B cell (primary cell): ENCODE data around the gene DCDC1. TPM values are rescaled to one million over a fixed set of nuclear protein-coding genes. Genes with fewer than 3 reads are reported as not detected.

Source experiments
- ATAC-seq: fragments of 200-7000 bp; cut with Tn5 transposase; one replicate; pipeline ENCODE4 v1.10.0; 2021; ENCODE audit warnings: low read depth, mild to moderate bottlenecking, moderate number of reproducible peaks, moderate library complexity
- CTCF ChIA-PET: fragments of 350-600 bp; sonication (Branson Sonifier 250); formaldehyde crosslinking; loops from one replicate; lab custom pipeline; 2021; ENCODE audit warnings: antibody characterized with exemption, inconsistent platforms; lab: Charles Lee
- POLR2A ChIA-PET: fragments of 350-600 bp; sonication (Branson Sonifier 250); formaldehyde crosslinking; loops from one replicate; lab custom pipeline; 2021; ENCODE audit warnings: antibody characterized with exemption; lab: Charles Lee
- DNase-seq: peaks from one replicate; pipeline ENCODE4 v3.0.0; 2013
- H2AFZ ChIP-seq: 2 replicates; pipeline ENCODE4 v1.6.1; 2012; ENCODE audit warnings: mild to moderate bottlenecking, low read depth, low read length; ENCODE audit not compliant: insufficient read depth, poor library complexity, severe bottlenecking
- H3K27ac ChIP-seq, 2 donors: 1 replicate in 1 of 2; 2 replicates in 1 of 2; pipeline ENCODE4 v1.5.1; 2012 to 2013; ENCODE audit warnings: low read length in 2 of 2, mild to moderate bottlenecking in 2 of 2, moderate library complexity in 1 of 2
- H3K27me3 ChIP-seq, 4 experiments: fragments of 200-600 bp in 1 of 4; sonication (generic) in 1 of 4; replicated peaks in 1 of 4; 1 replicate in 2 of 4; 2 replicates in 2 of 4; pipeline versions ENCODE4 v1.6.1 to v1.7.0; 2013 to 2016; ENCODE audit warnings: low read length in 3 of 4, mild to moderate bottlenecking in 2 of 4, mixed read lengths in 1 of 4, moderate library complexity in 1 of 4; ENCODE audit not compliant: insufficient read depth in 4 of 4, control insufficient read depth in 3 of 4; ENCODE audit errors: control extremely low read depth in 1 of 4
- H3K36me3 ChIP-seq, 2 experiments: replicated peaks in 1 of 2; 1 replicate in 1 of 2; 2 replicates in 1 of 2; pipeline versions ENCODE4 v1.6.1 to v1.7.1; 2013; ENCODE audit warnings: low read length in 1 of 2; ENCODE audit not compliant: insufficient read depth in 2 of 2, control insufficient read depth in 1 of 2; ENCODE audit errors: control extremely low read depth in 1 of 2, extremely low read depth in 1 of 2
- H3K4me1 ChIP-seq, 2 donors: fragments of 200-600 bp in 1 of 2; sonication (generic) in 1 of 2; 1 replicate in 1 of 2; 2 replicates in 1 of 2; pipeline versions ENCODE4 v1.5.1 to v1.6.1; 2013 to 2017; ENCODE audit warnings: low read length in 2 of 2; ENCODE audit not compliant: control insufficient read depth in 2 of 2, insufficient read depth in 2 of 2
- H3K4me2 ChIP-seq: replicated peaks from 2 replicates; pipeline ENCODE3; 2012; ENCODE audit warnings: mild to moderate bottlenecking, low read depth, low read length; ENCODE audit not compliant: poor library complexity, severe bottlenecking
- H3K4me3 ChIP-seq, 5 experiments: fragments of 200-600 bp in 1 of 5; sonication (generic) in 1 of 5; 1 replicate in 3 of 5; 2 replicates in 2 of 5; pipeline versions ENCODE4 v1.5.1 to v1.7.0; 2011 to 2016; ENCODE audit warnings: low read length in 4 of 5, mild to moderate bottlenecking in 4 of 5, low read depth in 2 of 5, control low read depth in 1 of 5, moderate library complexity in 1 of 5; ENCODE audit not compliant: insufficient read depth in 1 of 5; ENCODE audit errors: control extremely low read depth in 1 of 5, extremely low read depth in 1 of 5
- H3K79me2 ChIP-seq: fragments of 200-600 bp; sonication (generic); one replicate; pipeline ENCODE4 v1.6.0; 2016; ENCODE audit warnings: low read length; ENCODE audit not compliant: control insufficient read depth, insufficient read depth
- H3K9ac ChIP-seq: fragments of 200-600 bp; sonication (generic); 2 replicates; pipeline ENCODE4 v1.6.1; 2017; ENCODE audit warnings: mild to moderate bottlenecking, low read length, moderate library complexity
- H3K9me3 ChIP-seq, 3 donors: one replicate each; pipeline versions ENCODE4 v1.6.1 to v1.7.1; 2013; ENCODE audit warnings: low read length in 2 of 3; ENCODE audit not compliant: control insufficient read depth in 2 of 3, insufficient read depth in 1 of 3; ENCODE audit errors: control extremely low read depth in 1 of 3
- H4K20me1 ChIP-seq: 2 replicates; pipeline ENCODE4 v1.6.0; 2012; ENCODE audit warnings: mild to moderate bottlenecking, low read length; ENCODE audit not compliant: insufficient read depth, control insufficient read depth, poor library complexity, severe bottlenecking
- H3K27ac Mint-ChIP-seq: one replicate; pipeline ENCODE4 v1.8.0; 2021; ENCODE audit warnings: mixed read lengths
- H3K27me3 Mint-ChIP-seq: one replicate; pipeline ENCODE4 v1.8.0; 2021; ENCODE audit warnings: mixed read lengths
- H3K4me1 Mint-ChIP-seq: one replicate; pipeline ENCODE4 v1.8.0; 2021; ENCODE audit warnings: mixed read lengths
- H3K4me3 Mint-ChIP-seq: one replicate; pipeline ENCODE4 v1.8.0; 2021; ENCODE audit warnings: mixed read lengths
- H3K9me3 Mint-ChIP-seq: one replicate; pipeline ENCODE4 v1.8.0; 2022; ENCODE audit warnings: mixed read lengths; ENCODE audit not compliant: insufficient read depth
- EZH2 ChIP-seq: IDR thresholded peaks from 2 replicates; pipeline ENCODE4 v1.6.1; 2012; ENCODE audit warnings: borderline replicate concordance, low read depth, mild to moderate bottlenecking, moderate library complexity, low read length; ENCODE audit not compliant: insufficient read depth, poor library complexity, severe bottlenecking
- WGBS: methylation state at CpG from one replicate; pipeline ENCODE4 v1.1.5; 2013; ENCODE audit warnings: missing lambda C conversion rate; ENCODE audit not compliant: insufficient coverage; 5-methylcytosine and 5-hydroxymethylcytosine counted together
- intact Hi-C: fragments of 100-400 bp; cut with micrococcal nuclease; formaldehyde crosslinking; loops from one replicate; pipeline ENCODE4 v1.10.0; 2022
- polyA plus RNA-seq: library from polyadenylated mRNA; depleted of rRNA; stranded (reverse); fragments of >200 nt; gene quantifications from 2 replicates; pipeline ENCODE4 v1.2.3, GENCODE V29; 2012
- total RNA-seq, 2 donors: library from RNA; stranded (reverse); fragments of 120-200 nt in 1 of 2; gene quantifications; 1 replicate in 1 of 2; 2 replicates in 1 of 2; pipeline versions ENCODE4 v1.2.3 to v1.2.4, GENCODE V29; 2013 to 2022
- TF ChIP-seq, protein P1 (sequence below): fragments of 200-600 bp; IDR thresholded peaks from one replicate; pipeline ENCODE4 v1.8.0; 2022; ENCODE audit warnings: antibody characterized with exemption, mild to moderate bottlenecking

DCDC1 gene
- total and polyA plus RNA-seq, 2 donors (not counting 1 experiment from before 2014, with no cell fraction given) = not detected

DNA sequence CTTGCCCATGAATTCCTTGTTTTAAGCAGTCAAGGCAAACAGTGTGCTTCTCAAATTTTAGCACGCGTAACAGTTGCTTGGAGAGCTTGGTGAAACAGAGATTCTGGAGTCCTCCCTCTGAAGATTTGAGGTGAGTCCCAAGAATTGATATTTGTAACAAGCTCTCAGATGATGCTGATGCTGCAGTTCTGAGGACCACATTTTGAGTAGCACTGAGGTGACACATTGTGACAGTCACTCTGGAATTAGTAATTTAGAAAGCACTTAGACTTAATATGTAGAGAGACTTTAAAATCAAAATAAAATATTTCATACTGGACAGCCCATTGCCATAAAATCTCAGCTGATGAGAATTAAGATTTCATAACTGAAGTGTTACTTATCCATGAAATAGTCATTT lies 38.7 kb upstream of the DCDC1 start:
- CTCF ChIA-PET = no interaction called here
- H3K27ac ChIP-seq = no peak overlapping the region
- Mint-ChIP-seq H3K4me3 (no peak overlapping the region), H3K9me3 (no peaks in the 10 kb centered on the region), H3K27me3 (no peaks in the 10 kb centered on the region), H3K4me1 (peaks cover 4% of the 10 kb centered on the region), H3K27ac (no peak overlapping the region)
- intact Hi-C loops = no loop called here
- no peaks in the 10 kb centered on the region for H3K79me2 ChIP-seq
- no peak overlapping the region for H3K9ac ChIP-seq
- H3K36me3 ChIP-seq = no peaks in the 10 kb centered on the region
- no peaks in the 10 kb centered on the region for H3K9me3 ChIP-seq
- POLR2A ChIA-PET = no interaction called here
- H4K20me1 ChIP-seq = no peaks in the 10 kb centered on the region
- TF ChIP-seq, protein P1, sequence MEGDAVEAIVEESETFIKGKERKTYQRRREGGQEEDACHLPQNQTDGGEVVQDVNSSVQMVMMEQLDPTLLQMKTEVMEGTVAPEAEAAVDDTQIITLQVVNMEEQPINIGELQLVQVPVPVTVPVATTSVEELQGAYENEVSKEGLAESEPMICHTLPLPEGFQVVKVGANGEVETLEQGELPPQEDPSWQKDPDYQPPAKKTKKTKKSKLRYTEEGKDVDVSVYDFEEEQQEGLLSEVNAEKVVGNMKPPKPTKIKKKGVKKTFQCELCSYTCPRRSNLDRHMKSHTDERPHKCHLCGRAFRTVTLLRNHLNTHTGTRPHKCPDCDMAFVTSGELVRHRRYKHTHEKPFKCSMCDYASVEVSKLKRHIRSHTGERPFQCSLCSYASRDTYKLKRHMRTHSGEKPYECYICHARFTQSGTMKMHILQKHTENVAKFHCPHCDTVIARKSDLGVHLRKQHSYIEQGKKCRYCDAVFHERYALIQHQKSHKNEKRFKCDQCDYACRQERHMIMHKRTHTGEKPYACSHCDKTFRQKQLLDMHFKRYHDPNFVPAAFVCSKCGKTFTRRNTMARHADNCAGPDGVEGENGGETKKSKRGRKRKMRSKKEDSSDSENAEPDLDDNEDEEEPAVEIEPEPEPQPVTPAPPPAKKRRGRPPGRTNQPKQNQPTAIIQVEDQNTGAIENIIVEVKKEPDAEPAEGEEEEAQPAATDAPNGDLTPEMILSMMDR = no peak
- TF ChIP-seq EZH2 = no peak
- ATAC-seq (no peak), DNase-seq (no peak)
- no peak overlapping the region for H3K4me2 ChIP-seq
- WGBS = 100% methylated on average over 2 of the region's 2 CpGs
- no peak overlapping the region for H3K4me3 ChIP-seq
- H3K4me1 ChIP-seq = no peaks in the 10 kb centered on the region
- no peaks in the 10 kb centered on the region for H3K27me3 ChIP-seq
- H2AFZ ChIP-seq = no peak overlapping the region

DNA sequence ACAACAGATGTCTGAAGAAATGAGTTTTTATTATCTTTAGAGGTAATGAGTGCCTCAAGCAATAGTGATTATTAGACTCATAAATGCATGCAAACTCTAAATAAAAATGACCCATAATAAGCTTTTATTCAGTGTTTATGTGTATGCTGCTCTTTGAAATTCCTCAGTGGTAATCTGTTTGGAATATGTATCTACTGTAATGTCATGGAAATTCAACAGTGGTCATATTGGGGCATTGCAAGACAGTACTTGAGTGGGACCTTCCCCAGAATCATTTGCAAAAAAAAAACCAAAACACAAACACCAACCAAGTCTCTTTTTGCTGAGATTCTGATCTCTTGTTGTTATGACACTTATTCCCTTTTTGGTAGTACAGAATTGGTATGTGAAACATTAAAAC lies 35.1 kb upstream of the DCDC1 start:
- no peaks in the 10 kb centered on the region for H3K79me2 ChIP-seq
- H3K27me3 ChIP-seq = no peaks in the 10 kb centered on the region
- ATAC-seq = no peak
- H4K20me1 ChIP-seq = no peaks in the 10 kb centered on the region
- TF ChIP-seq EZH2 = no peak
- TF ChIP-seq, protein P1 = no peak
- H3K27ac ChIP-seq = no peak overlapping the region
- no peaks in the 10 kb centered on the region for H3K9me3 ChIP-seq
- ChIA-PET POLR2A (no interaction called here), CTCF (no interaction called here)
- no peaks in the 10 kb centered on the region for H3K36me3 ChIP-seq
- Mint-ChIP-seq H3K4me3 (no peak overlapping the region), H3K27me3 (no peaks in the 10 kb centered on the region), H3K27ac (no peak overlapping the region), H3K4me1 (peaks cover 4% of the 10 kb centered on the region), H3K9me3 (peaks cover 3% of the 10 kb centered on the region)
- intact Hi-C loops = no loop called here
- H2AFZ ChIP-seq = no peak overlapping the region
- DNase-seq = no peak
- no peak overlapping the region for H3K9ac ChIP-seq
- H3K4me1 ChIP-seq = no peaks in the 10 kb centered on the region
- H3K4me2 ChIP-seq = no peak overlapping the region
- no peak overlapping the region for H3K4me3 ChIP-seq
